Neural progenitor cell (in vitro differentiated cells): ENCODE data around the gene IRX1. TPM values are rescaled to one million over a fixed set of nuclear protein-coding genes. Genes with fewer than 3 reads are reported as not detected.

Experiments used
- DNase-seq: peaks from one replicate; pipeline ENCODE4 v3.0.0-alpha.2; 2016; ENCODE audit warnings: low spot score
- H2AFZ ChIP-seq: fragments of 200-600 bp; sonication (generic); replicated peaks from 2 replicates; pipeline ENCODE4 v1.6.1; 2016; ENCODE audit warnings: antibody characterized with exemption
- H3F3A ChIP-seq: fragments of 200-600 bp; sonication (generic); 2 replicates; pipeline ENCODE4 v1.6.1; 2016; ENCODE audit warnings: antibody characterized with exemption, low read depth
- H3K27ac ChIP-seq: fragments of 200-600 bp; sonication (generic); 2 replicates; pipeline ENCODE4 v1.5.1; 2016; ENCODE audit warnings: mild to moderate bottlenecking
- H3K27me3 ChIP-seq: fragments of 200-600 bp; sonication (generic); 2 replicates; pipeline ENCODE4 v1.6.1; 2016; ENCODE audit warnings: mild to moderate bottlenecking, moderate library complexity
- H3K36me3 ChIP-seq: fragments of 200-600 bp; sonication (generic); 2 replicates; pipeline ENCODE4 v1.5.1; 2016
- H3K4me1 ChIP-seq: fragments of 200-600 bp; sonication (generic); 2 replicates; pipeline ENCODE4 v1.6.1; 2016; ENCODE audit warnings: mixed run types
- H3K4me2 ChIP-seq: fragments of 200-600 bp; sonication (generic); 2 replicates; pipeline ENCODE4 v1.6.1; 2016
- H3K4me3 ChIP-seq: fragments of 200-600 bp; sonication (generic); 2 replicates; pipeline ENCODE4 v1.5.1; 2016
- H3K79me2 ChIP-seq: fragments of 200-600 bp; sonication (generic); 2 replicates; pipeline ENCODE4 v1.6.1; 2016; ENCODE audit warnings: low read depth
- H3K9ac ChIP-seq: fragments of 200-600 bp; sonication (generic); 2 replicates; pipeline ENCODE4 v1.6.1; 2016
- H3K9me3 ChIP-seq: fragments of 200-600 bp; sonication (generic); 2 replicates; pipeline ENCODE4 v1.5.1; 2016; ENCODE audit warnings: low read depth
- H4K20me1 ChIP-seq: fragments of 200-600 bp; sonication (generic); 2 replicates; pipeline ENCODE4 v1.6.1; 2016; ENCODE audit warnings: low read depth
- H3K27ac Mint-ChIP-seq: 3 replicates; pipeline ENCODE4 v1.8.0; 2021; ENCODE audit warnings: mixed read lengths
- H3K27me3 Mint-ChIP-seq: 2 replicates; pipeline ENCODE4 v1.8.0; 2022; ENCODE audit warnings: low read depth, mild to moderate bottlenecking, inconsistent platforms, moderate library complexity, mixed read lengths; ENCODE audit not compliant: insufficient read depth
- H3K36me3 Mint-ChIP-seq: 3 replicates; pipeline ENCODE4 v1.8.0; 2021; ENCODE audit warnings: mixed read lengths
- H3K4me1 Mint-ChIP-seq: 3 replicates; pipeline ENCODE4 v1.8.0; 2021; ENCODE audit warnings: mixed read lengths
- H3K4me3 Mint-ChIP-seq: 3 replicates; pipeline ENCODE4 v1.8.0; 2021; ENCODE audit warnings: mild to moderate bottlenecking, moderate library complexity, mixed read lengths
- H3K9me3 Mint-ChIP-seq: 3 replicates; pipeline ENCODE4 v1.8.0; 2020; ENCODE audit warnings: mixed read lengths
- CTCF ChIP-seq: fragments of 200-600 bp; sonication (generic); IDR thresholded peaks from 2 replicates; pipeline ENCODE4 v1.5.1; 2017; ENCODE audit warnings: antibody characterized with exemption, mild to moderate bottlenecking
- EZH2 ChIP-seq: fragments of 200-600 bp; sonication (generic); IDR thresholded peaks from 2 replicates; pipeline ENCODE4 v1.6.1; 2017; ENCODE audit warnings: antibody characterized with exemption, mild to moderate bottlenecking, moderate library complexity
- EZH2phosphoT487 ChIP-seq: fragments of 200-600 bp; sonication (generic); IDR thresholded peaks from 2 replicates; pipeline ENCODE4 v1.6.1; 2017; ENCODE audit warnings: antibody characterized with exemption
- total RNA-seq: library from RNA; depleted of rRNA; stranded (reverse); fragments of >200 nt; gene quantifications from 2 replicates; pipeline ENCODE4 v1.2.3, GENCODE V29; 2015; ENCODE audit warnings: low replicate concordance

The IRX1 gene
- total RNA-seq, 1 donor from 2014 or later = 0.95 TPM

DNA sequence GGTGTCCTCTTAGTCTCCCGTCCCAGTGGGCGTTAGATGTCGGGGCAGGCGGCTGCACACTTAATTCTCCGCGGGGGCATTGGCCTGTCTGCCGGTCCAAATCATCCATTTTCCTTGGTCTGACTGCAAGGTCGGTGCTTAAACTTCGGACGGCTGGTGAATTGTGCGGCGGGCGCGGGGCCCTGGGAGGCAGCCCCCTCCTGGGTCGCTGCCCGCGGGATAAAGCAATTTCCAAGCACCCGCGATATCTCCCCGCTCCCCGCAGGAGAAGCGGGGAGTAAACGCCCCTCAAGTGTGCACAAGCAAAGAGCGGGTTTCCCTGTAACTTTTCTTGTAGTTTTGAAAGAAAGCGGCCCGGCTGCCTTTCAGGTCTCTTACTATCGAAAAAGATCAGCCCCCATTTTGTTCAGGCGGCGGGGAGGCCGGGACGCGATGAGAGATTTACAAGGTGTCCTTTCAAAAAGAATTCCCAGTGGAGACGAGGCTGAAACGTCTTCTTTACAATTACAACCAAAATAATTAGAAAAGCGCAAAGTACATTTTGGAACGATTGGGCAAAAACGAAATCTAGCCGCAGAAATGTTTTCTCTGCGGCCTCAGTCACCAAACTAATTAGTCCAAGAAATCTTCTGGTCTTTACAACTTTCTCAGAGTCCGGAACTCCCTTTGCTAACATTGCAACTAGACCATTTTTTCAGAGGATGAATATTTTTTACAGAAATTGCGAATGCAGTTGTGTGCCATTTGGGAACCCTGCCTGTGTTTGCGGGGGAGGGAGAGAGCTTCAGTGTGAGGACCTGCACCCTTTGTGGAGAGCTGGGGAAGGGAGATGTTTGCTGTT, 1.8 kb downstream of the IRX1 start:
- H3F3A ChIP-seq = peaks cover 48% of the 10 kb centered on the region
- peaks cover 46% of the 10 kb centered on the region for H3K79me2 ChIP-seq
- peaks cover 69% of the 10 kb centered on the region for H3K27me3 Mint-ChIP-seq
- peak overlapping the region; percentile 93 for H3K4me3 Mint-ChIP-seq
- no peaks in the 10 kb centered on the region for H3K9me3 ChIP-seq
- peak overlapping the region; percentile 63 for H3K27ac Mint-ChIP-seq
- H3K27me3 ChIP-seq = peaks cover 100% of the 10 kb centered on the region
- peak; percentile 62 for DNase-seq
- peak overlapping the region; percentile 91 for H3K4me2 ChIP-seq
- H3K4me1 Mint-ChIP-seq = peaks cover 53% of the 10 kb centered on the region
- peaks cover 86% of the 10 kb centered on the region for H4K20me1 ChIP-seq
- H3K4me1 ChIP-seq = peaks cover 51% of the 10 kb centered on the region
- no peak overlapping the region for H3K9ac ChIP-seq
- no peak overlapping the region for H2AFZ ChIP-seq
- H3K9me3 Mint-ChIP-seq = no peaks in the 10 kb centered on the region
- peaks cover 9% of the 10 kb centered on the region for H3K36me3 Mint-ChIP-seq
- H3K27ac ChIP-seq = no peak overlapping the region
- H3K4me3 ChIP-seq = peak overlapping the region; percentile 64
- no peaks in the 10 kb centered on the region for H3K36me3 ChIP-seq
- TF ChIP-seq EZH2phosphoT487 (peak; percentile 69), CTCF (no peak), EZH2 (peak; percentile 90)

- H3K27ac Mint-ChIP-seq = peak overlapping the region; percentile 37
- H3K27me3 Mint-ChIP-seq = peaks cover 63% of the 10 kb centered on the region
- Histone ChIP-seq H4K20me1 (peaks cover 84% of the 10 kb centered on the region), H3K4me1 (peaks cover 51% of the 10 kb centered on the region), H3K36me3 (no peaks in the 10 kb centered on the region), H3K9ac (no peak overlapping the region), H3K4me2 (peak overlapping the region; percentile 91), H3F3A (peaks cover 43% of the 10 kb centered on the region), H3K27ac (no peak overlapping the region), H3K4me3 (peak overlapping the region; percentile 64), H2AFZ (no peak overlapping the region), H3K79me2 (peaks cover 46% of the 10 kb centered on the region), H3K27me3 (peaks cover 100% of the 10 kb centered on the region), H3K9me3 (no peaks in the 10 kb centered on the region)
- peak overlapping the region; percentile 93 for H3K4me3 Mint-ChIP-seq
- no peak for DNase-seq
- peaks cover 9% of the 10 kb centered on the region for H3K36me3 Mint-ChIP-seq
- H3K4me1 Mint-ChIP-seq = peaks cover 50% of the 10 kb centered on the region
- no peak for TF ChIP-seq CTCF
- TF ChIP-seq EZH2 = no peak
- no peak for TF ChIP-seq EZH2phosphoT487
- no peaks in the 10 kb centered on the region for H3K9me3 Mint-ChIP-seq
Measured at GRCh38 chr5:3598207-3598606, 2.6 kb downstream of the IRX1 start.

DNA sequence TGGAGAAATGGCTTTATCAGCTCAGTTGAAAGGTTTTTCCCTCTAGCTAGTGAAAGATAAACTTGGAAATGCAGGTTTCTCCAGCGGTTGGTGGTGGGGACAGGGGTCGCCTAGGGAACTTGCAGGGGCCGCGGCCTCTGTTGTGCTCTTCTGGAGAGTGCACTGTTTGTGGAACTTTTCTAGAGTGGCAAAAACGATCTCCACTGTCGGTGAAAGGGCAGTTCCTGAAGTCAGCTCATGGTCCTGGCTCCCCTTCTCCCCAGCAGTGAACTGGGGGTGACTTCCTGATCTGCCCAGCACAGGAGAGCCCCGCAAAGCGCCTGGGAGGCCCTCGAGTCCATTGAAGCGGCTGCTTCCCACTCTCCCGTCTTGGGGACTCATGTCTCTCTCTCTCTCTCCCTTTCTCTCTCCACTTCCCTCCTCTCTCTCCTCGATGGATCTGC, 3.2 kb downstream of the IRX1 start:
- H3K4me2 ChIP-seq = peak overlapping the region; percentile 91

More for the DNA sequence above, 3.2 kb downstream of the IRX1 start:
- Histone ChIP-seq H3K27me3 (peaks cover 100% of the 10 kb centered on the region), H3K9ac (no peak overlapping the region), H3F3A (peaks cover 42% of the 10 kb centered on the region), H3K4me1 (peaks cover 51% of the 10 kb centered on the region), H2AFZ (no peak overlapping the region), H3K4me3 (peak overlapping the region; percentile 64), H3K79me2 (peaks cover 46% of the 10 kb centered on the region), H4K20me1 (peaks cover 84% of the 10 kb centered on the region), H3K36me3 (no peaks in the 10 kb centered on the region), H3K9me3 (no peaks in the 10 kb centered on the region), H3K27ac (no peak overlapping the region)
- no peaks in the 10 kb centered on the region for H3K9me3 Mint-ChIP-seq
- TF ChIP-seq EZH2phosphoT487 (peak; percentile 36), CTCF (no peak)
- H3K4me1 Mint-ChIP-seq = peaks cover 50% of the 10 kb centered on the region
- DNase-seq = peak; percentile 29
- H3K27me3 Mint-ChIP-seq = peaks cover 61% of the 10 kb centered on the region
- peaks cover 9% of the 10 kb centered on the region for H3K36me3 Mint-ChIP-seq
- peak overlapping the region; percentile 93 for H3K4me3 Mint-ChIP-seq
- H3K27ac Mint-ChIP-seq = no peak overlapping the region
